GM23338 (cell line): ENCODE results near the gene DNAL4. TPM values are rescaled to one million over a fixed set of nuclear protein-coding genes. Genes with fewer than 3 reads are reported as not detected.

ENCODE experiments used
- ATAC-seq: fragments of 200-7000 bp; cut with Tn5 transposase; 3 replicates; pipeline ENCODE4 v1.9.1; 2020
- DNase-seq: peaks from one replicate; pipeline ENCODE4 v3.0.0-alpha.2; 2015; ENCODE audit warnings: low spot score
- H2AFZ ChIP-seq: fragments of 200-600 bp; sonication (generic); 2 replicates; pipeline ENCODE4 v1.8.0; 2016; ENCODE audit warnings: antibody characterized with exemption, mild to moderate bottlenecking, moderate library complexity
- H3F3A ChIP-seq: fragments of 200-600 bp; sonication (generic); replicated peaks from 2 replicates; pipeline ENCODE4 v1.8.0; 2017; ENCODE audit warnings: antibody characterized with exemption, mixed run types, low read depth
- H3K27ac ChIP-seq: fragments of 200-600 bp; sonication (generic); 2 replicates; pipeline ENCODE4 v1.6.1; 2016; ENCODE audit warnings: low read depth
- H3K27me3 ChIP-seq: fragments of 200-600 bp; sonication (generic); 2 replicates; pipeline ENCODE4 v1.8.0; 2016; ENCODE audit warnings: mild to moderate bottlenecking, mixed run types, moderate library complexity; ENCODE audit not compliant: insufficient read depth
- H3K36me3 ChIP-seq: fragments of 200-600 bp; sonication (generic); 2 replicates; pipeline ENCODE4 v1.8.0; 2016; ENCODE audit warnings: mild to moderate bottlenecking; ENCODE audit not compliant: insufficient read depth
- H3K4me1 ChIP-seq: fragments of 200-600 bp; sonication (generic); 2 replicates; pipeline ENCODE4 v1.8.0; 2016; ENCODE audit warnings: mild to moderate bottlenecking, moderate library complexity; ENCODE audit not compliant: insufficient read depth
- H3K4me2 ChIP-seq: fragments of 200-600 bp; sonication (generic); 2 replicates; pipeline ENCODE4 v1.7.1; 2017; ENCODE audit warnings: mixed run types
- H3K4me3 ChIP-seq: fragments of 200-600 bp; sonication (generic); 2 replicates; pipeline ENCODE4 v1.6.1; 2016; ENCODE audit warnings: mixed run types
- H3K79me2 ChIP-seq: fragments of 200-600 bp; sonication (generic); replicated peaks from 2 replicates; pipeline ENCODE4 v1.8.0; 2017; ENCODE audit warnings: mild to moderate bottlenecking; ENCODE audit not compliant: insufficient read depth
- H3K9me2 ChIP-seq: fragments of 200-600 bp; sonication (generic); 2 replicates; pipeline ENCODE4 v1.8.0; 2017; ENCODE audit not compliant: insufficient read depth
- H4K20me1 ChIP-seq: fragments of 200-600 bp; sonication (generic); replicated peaks from 2 replicates; pipeline ENCODE4 v1.8.0; 2017; ENCODE audit warnings: mild to moderate bottlenecking; ENCODE audit not compliant: insufficient read depth
- H3K27ac Mint-ChIP-seq: 2 replicates; pipeline ENCODE4 v1.8.0; 2020; ENCODE audit warnings: inconsistent platforms, mild to moderate bottlenecking, moderate library complexity, mixed read lengths
- H3K27me3 Mint-ChIP-seq: 3 replicates; pipeline ENCODE4 v1.8.0; 2022; ENCODE audit warnings: low read depth, mild to moderate bottlenecking, moderate library complexity, mixed read lengths, inconsistent platforms; ENCODE audit not compliant: insufficient read depth, poor library complexity
- H3K36me3 Mint-ChIP-seq: 3 replicates; pipeline ENCODE4 v1.8.0; 2021; ENCODE audit warnings: low read depth, mild to moderate bottlenecking, inconsistent platforms, moderate library complexity, mixed read lengths
- H3K4me1 Mint-ChIP-seq: 3 replicates; pipeline ENCODE4 v1.8.0; 2020; ENCODE audit warnings: mild to moderate bottlenecking, inconsistent platforms, mixed read lengths
- H3K4me3 Mint-ChIP-seq: 3 replicates; pipeline ENCODE4 v1.8.0; 2021; ENCODE audit warnings: moderate library complexity, mild to moderate bottlenecking, inconsistent platforms, mixed read lengths
- H3K9me3 Mint-ChIP-seq: 3 replicates; pipeline ENCODE4 v1.8.0; 2020; ENCODE audit warnings: moderate library complexity, mild to moderate bottlenecking, inconsistent platforms, mixed read lengths
- CREB1 ChIP-seq: fragments of 250-450 bp; sonication (Bioruptor Pico); IDR thresholded peaks from 2 replicates; pipeline ENCODE4 v1.5.0; 2020; ENCODE audit warnings: low read depth, mild to moderate bottlenecking, moderate library complexity
- ETS1 ChIP-seq: IDR thresholded peaks from 2 replicates; pipeline ENCODE4 v1.6.1; 2016; ENCODE audit warnings: antibody characterized with exemption
- EZH2 ChIP-seq: fragments of 200-600 bp; sonication (generic); IDR thresholded peaks from one replicate; pipeline ENCODE4 v1.8.0; 2017; ENCODE audit warnings: antibody characterized with exemption, mild to moderate bottlenecking, low read depth; ENCODE audit not compliant: unreplicated experiment
- EZH2phosphoT487 ChIP-seq: fragments of 200-600 bp; sonication (generic); IDR thresholded peaks from one replicate; pipeline ENCODE4 v1.8.1; 2018; ENCODE audit warnings: antibody characterized with exemption; ENCODE audit not compliant: unreplicated experiment
- REST ChIP-seq: IDR thresholded peaks from one replicate; pipeline ENCODE4 v1.6.1; 2018; ENCODE audit warnings: antibody characterized with exemption; ENCODE audit not compliant: unreplicated experiment
- polyA plus RNA-seq: library from polyadenylated mRNA; unstranded; fragments of >200 nt; fragmentation: Nextera tagmentation; extraction: Ambion mirVana; gene quantifications from 2 replicates; pipeline ENCODE4 v1.2.1, GENCODE V29; 2016
- total RNA-seq: library from RNA; depleted of rRNA; stranded (reverse); fragments of >200 nt; shearing (Covaris generic); gene quantifications from 2 replicates; pipeline ENCODE4 v1.2.3, GENCODE V29; 2014
- TF ChIP-seq, protein P1 (sequence below): fragments of 250-450 bp; sonication (Bioruptor Pico); IDR thresholded peaks from 2 replicates; pipeline ENCODE4 v1.5.0; 2020; ENCODE audit warnings: mild to moderate bottlenecking, moderate library complexity
- TF ChIP-seq, protein P2 (sequence below), 2 experiments: fragments of 200-600 bp in 1 of 2; sonication (generic) in 1 of 2; conservative IDR thresholded peaks; 2 replicates each; pipeline versions ENCODE4 v1.5.1 to v1.6.1; 2016 to 2017; ENCODE audit warnings: antibody characterized with exemption in 2 of 2, low read depth in 2 of 2, mild to moderate bottlenecking in 2 of 2, moderate library complexity in 1 of 2

Gene DNAL4
- total and polyA plus RNA-seq, 2 experiments from 2014 or later, result 9.3 to 10.0 TPM

DNA sequence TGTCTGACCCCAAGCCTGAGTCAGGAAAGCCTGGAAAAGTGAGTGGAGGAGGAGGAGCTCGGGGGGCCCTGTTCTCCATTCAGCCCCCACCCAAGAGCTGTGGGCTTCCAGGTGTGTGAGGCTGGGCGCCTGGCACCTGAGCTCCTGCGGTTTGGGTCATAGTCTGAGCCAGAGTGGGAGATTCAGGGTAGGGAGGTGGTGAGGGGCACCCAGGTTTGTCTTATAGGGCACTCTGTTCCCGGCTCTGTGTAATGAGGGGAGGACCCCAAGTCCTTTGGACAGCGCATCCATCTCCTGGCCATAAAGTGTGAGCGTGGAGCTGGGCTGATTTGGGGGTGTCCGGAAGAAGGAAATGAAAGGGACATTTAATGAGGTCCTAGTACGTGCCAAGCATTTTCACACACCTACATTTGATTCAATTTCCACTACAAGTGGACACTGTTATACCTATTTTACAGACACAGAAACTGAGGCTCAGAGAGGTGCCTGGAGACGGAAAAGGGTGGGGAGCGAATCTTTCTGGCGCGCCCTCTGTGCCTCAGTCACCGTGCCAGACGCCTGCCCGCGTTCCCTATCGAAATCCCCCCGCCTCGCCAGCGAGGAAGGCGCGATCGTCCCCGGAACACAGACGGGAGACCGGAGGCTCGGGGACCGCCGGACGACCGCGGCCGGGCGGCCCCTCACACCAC lies 48.7 kb upstream of the DNAL4 start:
- H3F3A ChIP-seq, result no peaks in the 10 kb centered on the region
- DNase-seq, result no peak
- no peaks in the 10 kb centered on the region for H3K9me2 ChIP-seq
- no peak for ATAC-seq
- peak overlapping the region; percentile 81 for H2AFZ ChIP-seq
- no peak for TF ChIP-seq EZH2phosphoT487
- Mint-ChIP-seq H3K9me3 (no peaks in the 10 kb centered on the region), H3K4me1 (peaks cover 24% of the 10 kb centered on the region), H3K27me3 (peaks cover 47% of the 10 kb centered on the region), H3K4me3 (peak overlapping the region; percentile 82), H3K36me3 (no peaks in the 10 kb centered on the region; the same call in 2 of the 3 replicates), H3K27ac (no peak overlapping the region)
- peaks cover 52% of the 10 kb centered on the region for H3K27me3 ChIP-seq
- H3K36me3 ChIP-seq, result no peaks in the 10 kb centered on the region
- H3K27ac ChIP-seq, result no peak overlapping the region
- H3K79me2 ChIP-seq, result no peaks in the 10 kb centered on the region
- H3K4me1 ChIP-seq, result 0 out of 2 replicates have a peak, but pooled peaks cover 7% of the 10 kb centered on the region
- peaks cover 4% of the 10 kb centered on the region; the same call in 1 of the 2 replicates for H4K20me1 ChIP-seq
- peak overlapping the region; percentile 66 for H3K4me3 ChIP-seq
- peak overlapping the region; percentile 85 for H3K4me2 ChIP-seq

GRCh38 chr22:38841635-38842034 lies 47.7 kb upstream of the DNAL4 start:
- Histone ChIP-seq H3F3A (no peaks in the 10 kb centered on the region), H3K27ac (no peak overlapping the region), H4K20me1 (peaks cover 4% of the 10 kb centered on the region; the same call in 1 of the 2 replicates), H3K4me3 (no peak overlapping the region), H3K4me2 (no peak overlapping the region), H3K4me1 (peaks cover 12% of the 10 kb centered on the region; the same call in 1 of the 2 replicates), H2AFZ (no peak overlapping the region), H3K36me3 (no peaks in the 10 kb centered on the region), H3K79me2 (no peaks in the 10 kb centered on the region), H3K9me2 (no peaks in the 10 kb centered on the region), H3K27me3 (peaks cover 50% of the 10 kb centered on the region)
- Mint-ChIP-seq H3K27me3 (peaks cover 46% of the 10 kb centered on the region), H3K9me3 (no peaks in the 10 kb centered on the region), H3K27ac (no peak overlapping the region), H3K4me1 (peaks cover 28% of the 10 kb centered on the region), H3K4me3 (peak overlapping the region; percentile 30; the same call in 1 of the 3 replicates), H3K36me3 (no peaks in the 10 kb centered on the region; the same call in 2 of the 3 replicates)
- no peak for ATAC-seq
- DNase-seq, result no peak
- TF ChIP-seq, protein P1, sequence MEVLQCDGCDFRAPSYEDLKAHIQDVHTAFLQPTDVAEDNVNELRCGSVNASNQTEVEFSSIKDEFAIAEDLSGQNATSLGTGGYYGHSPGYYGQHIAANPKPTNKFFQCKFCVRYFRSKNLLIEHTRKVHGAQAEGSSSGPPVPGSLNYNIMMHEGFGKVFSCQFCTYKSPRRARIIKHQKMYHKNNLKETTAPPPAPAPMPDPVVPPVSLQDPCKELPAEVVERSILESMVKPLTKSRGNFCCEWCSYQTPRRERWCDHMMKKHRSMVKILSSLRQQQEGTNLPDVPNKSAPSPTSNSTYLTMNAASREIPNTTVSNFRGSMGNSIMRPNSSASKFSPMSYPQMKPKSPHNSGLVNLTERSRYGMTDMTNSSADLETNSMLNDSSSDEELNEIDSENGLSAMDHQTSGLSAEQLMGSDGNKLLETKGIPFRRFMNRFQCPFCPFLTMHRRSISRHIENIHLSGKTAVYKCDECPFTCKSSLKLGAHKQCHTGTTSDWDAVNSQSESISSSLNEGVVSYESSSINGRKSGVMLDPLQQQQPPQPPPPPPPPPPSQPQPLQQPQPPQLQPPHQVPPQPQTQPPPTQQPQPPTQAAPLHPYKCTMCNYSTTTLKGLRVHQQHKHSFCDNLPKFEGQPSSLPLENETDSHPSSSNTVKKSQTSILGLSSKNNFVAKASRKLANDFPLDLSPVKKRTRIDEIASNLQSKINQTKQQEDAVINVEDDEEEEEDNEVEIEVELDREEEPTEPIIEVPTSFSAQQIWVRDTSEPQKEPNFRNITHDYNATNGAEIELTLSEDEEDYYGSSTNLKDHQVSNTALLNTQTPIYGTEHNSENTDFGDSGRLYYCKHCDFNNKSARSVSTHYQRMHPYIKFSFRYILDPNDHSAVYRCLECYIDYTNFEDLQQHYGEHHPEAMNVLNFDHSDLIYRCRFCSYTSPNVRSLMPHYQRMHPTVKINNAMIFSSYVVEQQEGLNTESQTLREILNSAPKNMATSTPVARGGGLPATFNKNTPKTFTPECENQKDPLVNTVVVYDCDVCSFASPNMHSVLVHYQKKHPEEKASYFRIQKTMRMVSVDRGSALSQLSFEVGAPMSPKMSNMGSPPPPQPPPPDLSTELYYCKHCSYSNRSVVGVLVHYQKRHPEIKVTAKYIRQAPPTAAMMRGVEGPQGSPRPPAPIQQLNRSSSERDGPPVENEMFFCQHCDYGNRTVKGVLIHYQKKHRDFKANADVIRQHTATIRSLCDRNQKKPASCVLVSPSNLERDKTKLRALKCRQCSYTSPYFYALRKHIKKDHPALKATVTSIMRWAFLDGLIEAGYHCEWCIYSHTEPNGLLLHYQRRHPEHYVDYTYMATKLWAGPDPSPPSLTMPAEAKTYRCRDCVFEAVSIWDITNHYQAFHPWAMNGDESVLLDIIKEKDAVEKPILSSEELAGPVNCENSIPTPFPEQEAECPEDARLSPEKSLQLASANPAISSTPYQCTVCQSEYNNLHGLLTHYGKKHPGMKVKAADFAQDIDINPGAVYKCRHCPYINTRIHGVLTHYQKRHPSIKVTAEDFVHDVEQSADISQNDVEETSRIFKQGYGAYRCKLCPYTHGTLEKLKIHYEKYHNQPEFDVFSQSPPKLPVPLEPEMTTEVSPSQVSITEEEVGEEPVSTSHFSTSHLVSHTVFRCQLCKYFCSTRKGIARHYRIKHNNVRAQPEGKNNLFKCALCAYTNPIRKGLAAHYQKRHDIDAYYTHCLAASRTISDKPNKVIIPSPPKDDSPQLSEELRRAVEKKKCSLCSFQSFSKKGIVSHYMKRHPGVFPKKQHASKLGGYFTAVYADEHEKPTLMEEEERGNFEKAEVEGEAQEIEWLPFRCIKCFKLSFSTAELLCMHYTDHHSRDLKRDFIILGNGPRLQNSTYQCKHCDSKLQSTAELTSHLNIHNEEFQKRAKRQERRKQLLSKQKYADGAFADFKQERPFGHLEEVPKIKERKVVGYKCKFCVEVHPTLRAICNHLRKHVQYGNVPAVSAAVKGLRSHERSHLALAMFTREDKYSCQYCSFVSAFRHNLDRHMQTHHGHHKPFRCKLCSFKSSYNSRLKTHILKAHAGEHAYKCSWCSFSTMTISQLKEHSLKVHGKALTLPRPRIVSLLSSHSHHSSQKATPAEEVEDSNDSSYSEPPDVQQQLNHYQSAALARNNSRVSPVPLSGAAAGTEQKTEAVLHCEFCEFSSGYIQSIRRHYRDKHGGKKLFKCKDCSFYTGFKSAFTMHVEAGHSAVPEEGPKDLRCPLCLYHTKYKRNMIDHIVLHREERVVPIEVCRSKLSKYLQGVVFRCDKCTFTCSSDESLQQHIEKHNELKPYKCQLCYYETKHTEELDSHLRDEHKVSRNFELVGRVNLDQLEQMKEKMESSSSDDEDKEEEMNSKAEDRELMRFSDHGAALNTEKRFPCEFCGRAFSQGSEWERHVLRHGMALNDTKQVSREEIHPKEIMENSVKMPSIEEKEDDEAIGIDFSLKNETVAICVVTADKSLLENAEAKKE (CRISPR knock-in tag), result no peak
- TF ChIP-seq, protein P2, sequence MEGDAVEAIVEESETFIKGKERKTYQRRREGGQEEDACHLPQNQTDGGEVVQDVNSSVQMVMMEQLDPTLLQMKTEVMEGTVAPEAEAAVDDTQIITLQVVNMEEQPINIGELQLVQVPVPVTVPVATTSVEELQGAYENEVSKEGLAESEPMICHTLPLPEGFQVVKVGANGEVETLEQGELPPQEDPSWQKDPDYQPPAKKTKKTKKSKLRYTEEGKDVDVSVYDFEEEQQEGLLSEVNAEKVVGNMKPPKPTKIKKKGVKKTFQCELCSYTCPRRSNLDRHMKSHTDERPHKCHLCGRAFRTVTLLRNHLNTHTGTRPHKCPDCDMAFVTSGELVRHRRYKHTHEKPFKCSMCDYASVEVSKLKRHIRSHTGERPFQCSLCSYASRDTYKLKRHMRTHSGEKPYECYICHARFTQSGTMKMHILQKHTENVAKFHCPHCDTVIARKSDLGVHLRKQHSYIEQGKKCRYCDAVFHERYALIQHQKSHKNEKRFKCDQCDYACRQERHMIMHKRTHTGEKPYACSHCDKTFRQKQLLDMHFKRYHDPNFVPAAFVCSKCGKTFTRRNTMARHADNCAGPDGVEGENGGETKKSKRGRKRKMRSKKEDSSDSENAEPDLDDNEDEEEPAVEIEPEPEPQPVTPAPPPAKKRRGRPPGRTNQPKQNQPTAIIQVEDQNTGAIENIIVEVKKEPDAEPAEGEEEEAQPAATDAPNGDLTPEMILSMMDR (conservative IDR thresholded peaks at IDR 0.05; ENCODE audit: low read depth in 2 of 2), result no peak
- TF ChIP-seq CREB1 (CRISPR knock-in tag), result no peak
- TF ChIP-seq REST, result no peak
- TF ChIP-seq EZH2phosphoT487, result no peak
- TF ChIP-seq ETS1, result no peak
- no peak for TF ChIP-seq EZH2
